Endothelial cell of umbilical vein (primary cell): Measurements from ENCODE around the gene LIM2. TPM values are rescaled to one million over a fixed set of nuclear protein-coding genes. Genes with fewer than 3 reads are reported as not detected.
A peak's percentile ranks its signal among the peaks of the same experiment; 100 is the strongest.

ENCODE experiments used
- BruUV-seq: library from RNA; stranded (reverse); fragments of 400-500 nt; replicated peaks from 2 replicates; lab custom pipeline; 2021; lab: Mats Ljungman, UMichigan
- CTCF ChIA-PET: fragments of 300-600, 350-600 bp; sonication (Branson Sonifier 250); formaldehyde crosslinking; loops from one replicate; lab custom pipeline; 2021; ENCODE audit warnings: antibody characterized with exemption, inconsistent platforms; lab: Charles Lee
- POLR2A ChIA-PET: fragments of 300-600, 350-600 bp; sonication (Branson Sonifier 250); formaldehyde crosslinking; loops from one replicate; lab custom pipeline; 2021; ENCODE audit warnings: antibody characterized with exemption, inconsistent platforms; lab: Charles Lee
- DNase-seq: peaks from one replicate; pipeline ENCODE4 v3.0.0-alpha.2; 2011; ENCODE audit warnings: low read depth, low spot score
- FAIRE-seq: peaks from 2 replicates; lab custom pipeline; 2011; peaks lifted over from hg19 to GRCh38; lab: Jason Lieb, UNC
- H2AFZ ChIP-seq: 2 replicates; pipeline ENCODE4 v1.6.0; 2012; ENCODE audit warnings: low read depth, low read length, control low read depth, inconsistent platforms
- H3K27ac ChIP-seq: 2 replicates; pipeline ENCODE4 v1.5.1; 2011; ENCODE audit warnings: low read depth, mild to moderate bottlenecking, control low read depth, low read length, moderate library complexity; ENCODE audit not compliant: insufficient read depth
- H3K27me3 ChIP-seq, 2 experiments: 2 replicates each; pipeline versions ENCODE4 v1.6.0 to v1.6.1; 2011; ENCODE audit warnings: low read length in 2 of 2, mixed read lengths in 1 of 2; ENCODE audit not compliant: control insufficient read depth in 2 of 2, insufficient read depth in 2 of 2
- H3K36me3 ChIP-seq, 2 experiments: 2 replicates in 1 of 2; 3 replicates in 1 of 2; pipeline ENCODE4 v1.5.1; 2011; ENCODE audit warnings: low read length in 2 of 2, mild to moderate bottlenecking in 1 of 2, moderate library complexity in 1 of 2; ENCODE audit not compliant: control insufficient read depth in 2 of 2, insufficient read depth in 2 of 2; ENCODE audit errors: extremely low read depth in 1 of 2
- H3K4me1 ChIP-seq: 3 replicates; pipeline ENCODE4 v1.5.1; 2011; ENCODE audit warnings: mild to moderate bottlenecking, low read length; ENCODE audit not compliant: control insufficient read depth, insufficient read depth; ENCODE audit errors: extremely low read depth
- H3K4me2 ChIP-seq: 2 replicates; pipeline ENCODE4 v1.6.1; 2011; ENCODE audit warnings: low read length, control low read depth, mixed read lengths; ENCODE audit not compliant: insufficient read depth
- H3K4me3 ChIP-seq, 3 experiments: fragments of 200-600 bp in 1 of 3; sonication (generic), shearing (Covaris generic) in 1 of 3; replicated peaks in 1 of 3; 2 replicates each; pipeline ENCODE4 v1.5.1; 2011 to 2016; ENCODE audit warnings: control low read depth in 3 of 3, low read length in 3 of 3, mild to moderate bottlenecking in 2 of 3, inconsistent platforms in 1 of 3, low read depth in 1 of 3, moderate library complexity in 1 of 3; ENCODE audit not compliant: insufficient read depth in 1 of 3
- H3K79me2 ChIP-seq: 2 replicates; pipeline ENCODE4 v1.6.0; 2012; ENCODE audit warnings: low read length, inconsistent platforms; ENCODE audit not compliant: control insufficient read depth, insufficient read depth
- H3K9ac ChIP-seq: replicated peaks from 2 replicates; pipeline ENCODE3; 2011; ENCODE audit warnings: low read length, control low read depth; ENCODE audit not compliant: insufficient read depth; ENCODE audit errors: extremely low read depth
- H3K9me1 ChIP-seq: replicated peaks from 3 replicates; pipeline ENCODE4 v1.6.0; 2011; ENCODE audit warnings: mild to moderate bottlenecking, low read length; ENCODE audit not compliant: control insufficient read depth, insufficient read depth; ENCODE audit errors: extremely low read depth
- H3K9me3 ChIP-seq: replicated peaks from 2 replicates; pipeline ENCODE4 v1.5.1; 2012; ENCODE audit warnings: low read length, inconsistent platforms; ENCODE audit not compliant: control insufficient read depth, insufficient read depth
- H4K20me1 ChIP-seq: replicated peaks from 2 replicates; pipeline ENCODE3; 2011; ENCODE audit warnings: mild to moderate bottlenecking, low read length; ENCODE audit not compliant: control insufficient read depth, insufficient read depth; ENCODE audit errors: extremely low read depth
- EZH2 ChIP-seq: IDR thresholded peaks from 2 replicates; pipeline ENCODE4 v1.6.1; 2012; ENCODE audit warnings: borderline replicate concordance, low read depth, mild to moderate bottlenecking, moderate library complexity, low read length, inconsistent platforms; ENCODE audit not compliant: severe bottlenecking
- JUN ChIP-seq: IDR thresholded peaks from 2 replicates; pipeline ENCODE4 v1.6.1; 2011; ENCODE audit warnings: borderline replicate concordance, low read depth; ENCODE audit not compliant: insufficient read length, insufficient read depth
- MAX ChIP-seq: IDR thresholded peaks from 2 replicates; pipeline ENCODE4 v1.6.1; 2011; ENCODE audit not compliant: insufficient read depth, insufficient read length
- dilution Hi-C: fragments of 300-500 bp; cut with MboI; formaldehyde crosslinking; loops from one replicate; pipeline ENCODE4 v1.15.0; 2019; ENCODE audit warnings: low sequenced_read_pairs; ENCODE audit not compliant: extremely low pct_ligation_motif_present
- intact Hi-C: fragments of 100-400 bp; cut with micrococcal nuclease; formaldehyde crosslinking; loops from one replicate; pipeline ENCODE4 v1.10.0; 2022
- polyA plus RNA-seq, 4 experiments: library from polyadenylated mRNA; depleted of rRNA in 3 of 4; stranded (reverse) in 3 of 4; unstranded in 1 of 4; fragments of >200 nt; gene quantifications; 2 replicates each; pipeline versions ENCODE4 v1.2.1 to v1.2.3, GENCODE V29; 2011 to 2012; ENCODE audit warnings: missing spikeins in 1 of 4
- total RNA-seq: library from RNA; stranded (reverse); gene quantifications from 2 replicates; pipeline ENCODE4 v1.2.3, GENCODE V29; 2021

LIM2 gene
- total and polyA plus RNA-seq, 2 donors (not counting 3 experiments of a cell fraction or from before 2014, with no cell fraction given): not detected

DNA sequence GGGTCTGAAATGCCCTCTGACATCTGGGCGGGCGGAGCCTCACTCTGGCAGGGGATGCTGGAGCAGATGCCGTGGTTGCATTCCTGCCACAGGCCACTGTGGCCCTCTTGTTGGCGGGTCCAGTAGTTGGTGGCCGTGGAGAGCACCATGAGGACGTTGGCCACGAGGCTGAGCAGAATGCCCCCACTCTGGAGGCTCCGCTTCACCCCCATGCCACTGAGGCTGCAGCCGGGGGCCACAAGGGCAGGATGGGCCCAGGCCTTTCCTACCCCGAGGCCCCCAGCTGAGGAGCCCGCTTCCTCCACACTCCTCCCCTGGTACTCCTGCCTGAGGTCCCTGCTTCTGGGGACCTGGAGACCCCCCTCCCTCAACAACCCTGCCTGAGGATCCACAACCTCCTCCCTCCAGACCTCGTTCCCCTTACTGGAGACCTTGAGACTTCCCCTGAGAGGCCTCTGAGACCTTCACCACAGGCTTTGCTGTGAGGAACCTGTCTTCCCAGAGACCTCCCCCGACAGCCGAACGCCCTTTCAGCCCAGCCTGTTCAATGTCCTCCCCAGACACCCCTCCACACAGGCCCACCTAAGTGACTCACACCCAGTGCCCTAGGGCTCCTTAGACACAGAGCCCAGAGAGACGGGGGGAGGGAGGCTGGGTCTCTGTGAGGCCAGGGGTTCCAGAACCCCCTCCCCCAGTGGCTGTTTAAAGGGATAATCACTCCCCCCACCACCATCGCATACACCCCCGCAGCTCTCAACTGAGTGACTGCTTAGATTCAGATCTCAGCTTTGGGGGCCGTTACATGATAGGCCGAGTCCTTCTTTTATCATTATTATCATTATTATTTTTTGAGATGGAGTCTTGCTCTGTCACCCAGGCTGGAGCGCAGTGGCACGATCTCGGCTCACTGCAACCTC, 19.1 kb downstream of the LIM2 start, which contains the start of gene CLDND2:
CLDND2 (minus strand) TSS at position 638 of the 917 bp plus-strand sequence; CDS start at position 212, 426 bp downstream.
- no peaks in the 10 kb centered on the region for H3K9me3 ChIP-seq
- peaks cover 11% of the 10 kb centered on the region for H3K4me1 ChIP-seq
- dilution Hi-C loops: no loop called here
- no TSS peak for BruUV-seq
- H3K79me2 ChIP-seq: peaks cover 5% of the 10 kb centered on the region
- H2AFZ ChIP-seq: peak within 1 kb of the TSS; percentile 64
- TF ChIP-seq JUN: no peak
- TF ChIP-seq EZH2: no peak
- no peak for TF ChIP-seq MAX
- H3K9ac ChIP-seq: peak within 1 kb of the TSS; percentile 28
- no peaks in the 10 kb centered on the region for H4K20me1 ChIP-seq
- ChIA-PET CTCF (interaction anchor here (0.7 to 1.8 kb wide), 2 partner anchors 13 to 29 kb away, joined by 3 to 23 read pairs; no protein-coding TSS in a partner anchor), POLR2A (interaction anchor here (1.7 kb wide), 1 partner anchor 29 kb away, joined by 8 read pairs; no protein-coding TSS in a partner anchor)
- no peaks in the 10 kb centered on the region for H3K27me3 ChIP-seq
- H3K4me2 ChIP-seq: peak within 1 kb of the TSS; percentile 59
- FAIRE-seq (no peak), DNase-seq (no peak)
- H3K27ac ChIP-seq: peak within 1 kb of the TSS; percentile 19
- no peaks in the 10 kb centered on the region for H3K36me3 ChIP-seq
- intact Hi-C loops: loop anchor here (5.0 kb wide), 1 partner anchor 41 kb away; no protein-coding TSS in a partner anchor
- peak within 1 kb of the TSS; percentile 6 to 53 (median 50) for H3K4me3 ChIP-seq
- H3K9me1 ChIP-seq: no peaks in the 10 kb centered on the region
